Hematopoietic multipotent progenitor cell treated with erythropoietin and hydrocortisone succinate and interleukin-3 and kit ligand, for 17 days (in vitro differentiated cells): Measurements from ENCODE around the gene DYNLT5.
"Not testable (repeated sequence)": the region's sequence is repeated elsewhere in the genome, so short reads cannot be mapped to it uniquely, and the experiment has no call there.

ENCODE experiments used
- DNase-seq: peaks from one replicate; pipeline ENCODE4 v3.0.0-alpha.2; 2015; ENCODE audit warnings: low spot score

Gene DYNLT5, protein sequence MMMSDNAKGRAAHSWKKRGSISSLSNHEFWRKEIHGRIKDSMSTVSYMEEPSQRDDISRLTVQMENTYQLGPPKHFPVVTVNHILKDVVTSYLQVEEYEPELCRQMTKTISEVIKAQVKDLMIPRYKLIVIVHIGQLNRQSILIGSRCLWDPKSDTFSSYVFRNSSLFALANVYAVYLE

DNA sequence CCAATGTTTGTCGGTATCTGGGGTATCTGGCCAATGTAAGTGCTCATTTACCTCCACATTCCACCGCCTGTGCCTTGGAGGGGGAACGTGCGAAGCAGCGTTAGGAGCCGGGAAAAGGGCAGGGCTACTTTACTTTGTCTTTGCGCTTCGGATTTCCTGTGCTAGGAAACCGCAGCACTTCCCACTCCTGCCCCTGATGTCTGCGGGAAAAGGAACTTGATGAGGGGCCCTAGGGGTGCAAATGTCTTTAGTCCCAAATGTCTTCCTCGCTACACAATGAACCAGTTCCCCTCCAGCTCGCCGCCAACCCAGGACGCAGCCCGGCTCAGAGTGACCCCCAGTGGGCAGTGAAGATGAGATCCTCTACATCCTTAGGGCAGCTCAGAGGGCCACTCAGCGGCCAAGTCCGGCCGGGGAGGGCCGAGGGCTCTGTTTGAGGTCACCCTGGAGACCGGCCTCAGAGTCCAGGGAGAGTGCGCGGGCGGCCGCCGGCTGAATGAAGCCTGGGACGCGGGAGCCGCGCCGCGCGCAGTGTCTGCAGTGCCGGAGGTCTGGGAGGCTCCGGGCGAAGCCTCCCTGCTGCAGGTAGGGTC, at the start of gene DYNLT5:
Gene DYNLT5, plus strand, starts transcription at position 460 of the 593 bp plus-strand sequence. CDS start 2,200 bp downstream, outside the sequence.
- DNase-seq = no peak

DNA sequence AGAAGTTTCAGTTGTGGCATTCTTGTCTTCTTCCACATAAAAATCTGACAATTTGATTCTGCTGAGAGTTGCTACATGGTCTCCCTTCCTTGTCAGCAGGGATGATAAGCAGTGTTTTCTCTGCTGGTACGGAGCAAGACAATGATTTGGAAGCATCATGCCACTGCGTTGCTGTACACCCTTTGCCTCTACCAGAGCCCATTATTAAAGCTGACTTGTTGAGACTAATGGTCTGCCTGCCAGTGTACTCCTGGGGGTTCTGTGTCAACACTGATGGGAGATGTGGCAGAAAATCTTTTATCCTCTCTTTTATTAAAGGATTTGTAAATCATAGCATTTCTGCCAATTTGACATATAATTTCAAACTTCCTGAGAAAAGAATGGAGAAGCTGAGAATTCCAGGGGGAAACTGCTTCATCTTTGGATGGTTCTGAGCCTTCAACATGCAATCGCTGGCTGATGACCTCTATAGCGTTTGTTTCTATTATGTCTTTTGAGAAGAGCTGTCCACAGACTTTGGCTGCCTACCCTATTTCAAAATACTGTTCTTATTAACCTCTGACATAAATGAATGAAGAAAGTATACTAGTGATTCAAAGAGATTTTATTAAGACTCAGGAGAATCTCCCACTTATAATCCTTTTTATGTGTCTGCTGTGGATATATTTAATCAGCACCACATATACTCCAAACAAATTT, 47.9 kb upstream of the DYNLT5 start:
- DNase-seq = no peak

DNA sequence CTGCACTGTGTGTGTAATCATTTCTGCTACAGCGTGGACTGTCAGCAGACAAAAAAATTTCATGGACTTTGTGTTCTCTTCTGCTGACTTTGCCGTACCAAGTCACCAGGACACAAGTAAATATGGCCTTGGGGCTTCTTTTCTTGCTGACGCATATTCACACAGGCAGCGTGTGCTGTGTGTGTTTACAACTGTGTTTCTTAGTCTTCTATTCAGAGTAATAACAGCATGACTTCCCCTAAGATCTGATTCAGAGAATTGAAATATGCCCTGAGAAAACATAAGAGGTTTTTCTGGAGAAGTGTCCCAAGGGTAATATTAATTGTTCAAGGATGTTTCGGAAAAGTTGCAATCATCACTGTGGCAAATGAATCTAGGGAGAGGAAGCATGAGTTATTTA, 47.1 kb upstream of the DYNLT5 start:
- DNase-seq = no peak

DNA sequence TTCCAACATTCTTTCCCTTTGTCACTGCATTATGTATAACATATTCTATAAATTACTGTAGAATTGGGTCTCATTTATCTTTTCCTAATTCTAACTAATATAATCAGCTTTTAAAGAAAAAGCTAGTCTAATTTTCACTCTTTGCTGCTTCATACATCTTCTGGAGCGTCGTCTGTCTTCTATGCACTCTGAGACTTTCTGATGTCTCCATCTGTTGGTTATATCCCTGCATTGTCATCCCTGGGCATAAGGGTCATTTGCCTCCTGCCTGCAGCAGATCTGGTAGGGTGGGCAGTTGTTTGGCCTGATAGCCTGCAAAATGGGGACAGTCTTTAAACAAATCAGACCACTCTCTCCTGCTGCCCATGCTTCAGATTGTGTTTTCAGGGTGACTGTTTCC, 40.8 kb upstream of the DYNLT5 start:
- no peak for DNase-seq

DNA sequence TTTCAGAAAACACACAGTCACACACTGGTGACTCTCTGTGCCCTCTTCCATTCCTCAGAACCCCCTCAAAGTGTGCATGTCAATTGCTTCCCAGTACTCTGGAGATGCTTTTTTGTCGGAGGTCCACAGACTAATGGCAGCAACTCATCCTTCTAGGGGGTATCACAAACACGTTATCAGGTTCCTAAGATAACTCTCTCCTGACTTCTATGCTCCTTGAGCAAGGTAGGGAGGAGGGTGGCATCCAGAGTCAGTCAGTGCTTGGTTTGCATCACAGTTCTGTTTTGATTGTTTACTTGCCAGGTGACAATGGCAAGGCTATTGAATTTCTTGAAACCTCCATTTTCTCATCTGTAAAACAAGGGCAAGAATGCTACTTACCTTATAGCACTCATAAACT, 39.4 kb upstream of the DYNLT5 start:
- no peak for DNase-seq

DNA sequence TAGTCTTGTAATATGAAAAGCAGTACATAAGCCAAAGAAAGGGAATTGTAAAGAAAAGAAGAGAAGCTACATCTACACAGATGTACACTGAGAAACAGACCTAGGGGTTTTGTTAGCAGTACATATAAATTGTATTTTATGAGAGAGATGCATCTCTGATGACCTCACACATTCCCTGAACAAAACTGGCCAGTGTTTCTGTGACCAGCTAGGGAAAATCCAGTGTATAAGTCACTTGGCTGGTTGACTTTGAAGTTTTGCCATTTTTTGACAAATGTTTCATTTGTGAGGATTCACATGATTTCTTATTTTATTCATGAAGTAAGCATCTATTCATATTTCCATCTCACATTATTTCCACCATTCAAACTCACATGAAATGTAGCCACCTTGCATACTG, 28.3 kb upstream of the DYNLT5 start:
- DNase-seq = no peak

DNA sequence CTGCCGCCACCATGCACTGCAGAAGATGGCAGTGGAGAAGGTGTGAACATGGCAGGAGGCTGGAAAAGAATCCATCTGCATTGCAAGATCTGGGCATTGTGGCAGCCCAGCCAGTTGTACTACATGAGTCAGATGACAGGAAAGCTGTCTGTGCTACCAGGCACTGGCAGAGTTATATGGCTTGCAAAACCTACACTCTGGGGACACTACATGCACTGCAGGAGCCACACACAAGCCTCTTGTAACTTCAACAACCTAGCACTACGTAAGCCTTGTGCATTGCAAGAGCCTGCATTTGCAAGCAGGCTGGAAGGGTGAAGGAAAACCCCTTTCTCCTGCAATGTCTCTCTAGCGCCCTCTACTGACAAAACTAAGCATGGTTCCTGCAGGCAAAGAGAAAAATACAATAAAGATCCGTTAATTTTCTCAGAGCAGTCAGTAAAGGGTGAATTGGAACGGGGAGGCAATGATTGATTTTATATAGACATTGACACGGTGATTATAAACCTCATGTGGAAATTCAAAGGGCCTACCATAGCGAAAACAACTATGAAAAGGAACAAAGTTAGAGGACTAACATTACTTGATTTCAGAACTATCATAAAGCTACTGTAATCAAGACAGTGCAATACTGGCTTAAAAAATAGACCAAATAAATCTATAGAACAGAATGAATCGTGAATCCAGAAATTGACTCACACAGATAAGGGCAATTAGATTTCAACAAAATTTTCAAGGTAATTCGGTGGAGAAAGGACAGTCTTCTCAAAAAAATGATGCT, 26.2 kb upstream of the DYNLT5 start:
- DNase-seq = peak; percentile 58

DNA sequence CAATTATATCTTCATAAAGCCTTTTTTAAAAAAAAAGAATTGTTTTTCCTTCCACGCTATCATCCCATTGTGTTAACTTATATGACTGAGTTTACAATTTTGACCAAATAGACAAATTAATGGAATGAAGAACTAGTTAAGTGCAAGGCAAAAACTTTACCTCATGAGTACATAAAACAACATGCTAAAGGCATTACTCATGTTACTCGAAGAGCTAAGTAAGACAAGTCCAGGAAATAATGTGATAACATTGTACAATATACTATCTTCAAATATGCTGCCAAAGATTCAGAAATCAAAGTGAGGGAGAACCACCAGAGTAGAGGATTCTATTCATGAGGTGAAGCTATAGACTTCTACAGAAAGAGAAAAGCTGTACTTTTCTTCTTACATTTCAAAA, 24.2 kb upstream of the DYNLT5 start:
- DNase-seq = no peak

DNA sequence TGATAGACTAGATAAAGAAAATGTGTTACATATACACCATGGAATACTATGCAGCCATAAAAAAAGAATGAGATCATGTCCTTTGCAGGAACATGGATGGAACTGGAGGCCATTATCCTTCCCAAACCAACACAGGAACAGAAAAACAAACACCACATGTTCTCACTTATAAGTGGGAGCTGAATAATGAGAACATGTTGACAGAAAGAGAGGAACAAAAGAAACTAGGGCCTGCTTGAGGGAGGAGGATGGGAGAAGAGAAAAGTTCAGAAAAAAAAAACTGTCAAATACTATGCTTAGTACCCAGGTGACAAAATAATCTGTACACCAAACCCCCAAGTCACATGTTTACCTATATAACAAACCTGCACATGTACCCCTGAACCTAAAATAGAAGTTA, 23.5 kb upstream of the DYNLT5 start:
- not testable (repeated sequence) for DNase-seq

DNA sequence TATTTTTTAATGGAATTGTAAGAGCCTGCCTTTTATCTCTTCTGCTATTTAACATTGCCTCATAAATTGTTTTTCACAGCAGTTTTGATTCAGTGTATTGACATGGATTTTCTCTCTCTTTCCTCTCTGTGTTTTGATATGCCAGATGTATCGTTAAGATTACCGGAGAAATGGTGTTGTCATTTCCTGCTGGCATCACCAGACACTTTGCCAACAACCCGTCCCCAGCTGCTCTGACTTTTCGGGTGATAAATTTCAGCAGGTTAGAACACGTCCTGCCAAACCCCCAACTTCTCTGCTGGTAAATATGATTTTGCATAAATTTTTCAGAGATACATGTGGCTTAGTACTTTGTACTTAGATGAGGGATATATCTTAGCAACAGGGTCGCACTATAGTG, 23.1 kb upstream of the DYNLT5 start:
- DNase-seq = no peak

DNA sequence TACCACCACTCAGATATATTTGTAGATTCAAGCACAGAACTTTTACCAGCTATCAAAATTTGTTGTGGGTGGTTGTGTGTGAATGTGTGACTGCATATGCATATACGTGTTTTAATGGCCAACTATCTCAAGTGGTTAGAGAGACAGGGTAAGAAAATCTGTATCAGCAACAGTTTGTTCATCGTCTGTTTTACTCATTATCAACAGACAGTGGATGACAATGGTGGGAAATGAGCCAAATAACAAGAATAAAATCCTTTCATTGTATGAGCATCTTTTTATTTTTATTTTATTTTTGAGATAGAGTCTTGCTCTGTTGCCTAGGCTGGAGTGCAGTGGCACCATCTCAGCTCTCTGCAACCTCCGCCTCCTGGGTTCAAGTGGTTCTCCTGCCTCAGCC, 22.7 kb upstream of the DYNLT5 start:
- DNase-seq = no peak

DNA sequence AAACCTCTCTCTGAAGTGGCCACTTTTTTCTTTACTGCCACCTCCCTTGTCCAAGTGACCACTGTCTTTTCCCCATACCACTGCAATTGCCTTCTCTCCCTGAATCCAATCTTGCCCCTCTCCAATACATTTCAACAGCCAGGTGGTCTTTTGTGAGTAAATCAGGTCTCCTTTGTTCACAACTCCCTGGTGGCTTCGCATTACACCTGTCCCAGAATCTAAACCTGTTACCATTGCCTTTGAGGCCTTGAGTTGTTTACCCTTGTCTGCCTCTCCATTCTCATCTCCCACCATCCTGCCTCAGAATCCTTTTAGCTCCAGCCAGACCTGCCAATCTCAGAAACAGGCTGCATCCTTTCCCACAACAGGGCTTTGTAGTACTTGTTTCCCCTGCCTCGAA, 21.8 kb upstream of the DYNLT5 start:
- no peak for DNase-seq

DNA sequence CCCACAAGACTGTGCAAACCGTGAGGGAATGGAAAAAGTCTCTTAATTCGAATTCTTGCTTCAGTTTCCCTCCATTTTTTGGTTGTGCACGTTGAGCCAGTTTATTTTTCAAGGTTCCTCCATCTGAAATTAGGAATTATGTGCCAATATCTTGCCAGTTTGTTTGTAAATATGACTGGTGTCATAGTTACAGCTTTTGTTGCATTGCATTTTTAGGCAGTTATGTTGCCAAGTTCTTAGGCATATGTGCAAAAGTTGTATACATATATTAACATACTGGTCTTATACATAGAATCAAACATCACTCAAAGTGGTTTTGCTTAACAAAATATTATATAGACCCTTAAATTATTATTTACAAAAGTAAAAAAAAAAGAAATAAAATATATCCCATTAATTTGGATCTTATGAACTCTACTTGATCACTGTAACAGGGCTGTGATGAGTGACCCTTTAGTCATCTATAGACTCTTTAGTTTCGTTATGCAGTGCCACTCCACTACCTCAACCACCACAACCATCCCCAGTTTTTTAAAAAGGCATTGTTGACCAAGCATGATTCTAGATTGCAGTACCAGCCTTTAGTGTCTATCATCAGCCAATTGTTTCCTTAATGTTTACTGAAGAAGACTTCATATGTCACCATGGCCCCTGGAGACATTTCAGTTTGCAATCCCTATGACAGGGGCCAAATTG, 20.9 kb upstream of the DYNLT5 start:
- no peak for DNase-seq

DNA sequence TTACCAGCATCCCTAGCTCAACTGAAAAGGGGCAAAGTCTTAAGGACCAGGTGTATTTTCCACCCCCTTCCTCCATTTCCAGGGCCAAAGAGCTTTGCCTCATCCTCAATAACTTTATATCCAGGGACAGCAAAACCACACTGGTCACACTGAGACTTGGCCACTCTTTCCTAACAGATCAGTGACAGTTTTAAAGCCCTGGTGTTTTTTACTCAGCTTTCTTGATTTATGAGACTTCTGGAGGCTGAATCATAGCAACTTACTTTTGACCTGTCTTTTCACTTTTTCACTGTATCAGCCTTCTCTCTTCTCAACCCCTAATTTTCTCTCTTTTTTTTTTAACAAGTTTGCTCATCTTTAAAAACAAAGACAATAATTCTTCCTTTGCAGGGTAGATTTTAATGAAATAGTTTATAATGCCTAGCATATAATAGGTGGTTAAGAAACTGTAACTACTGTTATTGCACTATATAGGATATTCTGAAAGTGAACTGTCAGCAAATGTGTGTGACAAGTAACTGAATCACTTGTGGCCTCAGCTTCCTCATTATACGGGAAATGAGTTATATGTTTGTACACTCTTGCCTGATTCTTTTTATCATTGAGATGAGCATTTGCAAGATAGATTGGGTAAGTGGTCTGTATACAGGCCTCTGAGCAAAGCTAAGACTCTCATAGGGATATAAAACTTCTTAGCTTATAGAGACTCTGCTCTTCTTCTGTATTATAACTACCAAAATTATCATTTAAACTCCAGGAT, 19.7 kb upstream of the DYNLT5 start:
- DNase-seq = no peak

DNA sequence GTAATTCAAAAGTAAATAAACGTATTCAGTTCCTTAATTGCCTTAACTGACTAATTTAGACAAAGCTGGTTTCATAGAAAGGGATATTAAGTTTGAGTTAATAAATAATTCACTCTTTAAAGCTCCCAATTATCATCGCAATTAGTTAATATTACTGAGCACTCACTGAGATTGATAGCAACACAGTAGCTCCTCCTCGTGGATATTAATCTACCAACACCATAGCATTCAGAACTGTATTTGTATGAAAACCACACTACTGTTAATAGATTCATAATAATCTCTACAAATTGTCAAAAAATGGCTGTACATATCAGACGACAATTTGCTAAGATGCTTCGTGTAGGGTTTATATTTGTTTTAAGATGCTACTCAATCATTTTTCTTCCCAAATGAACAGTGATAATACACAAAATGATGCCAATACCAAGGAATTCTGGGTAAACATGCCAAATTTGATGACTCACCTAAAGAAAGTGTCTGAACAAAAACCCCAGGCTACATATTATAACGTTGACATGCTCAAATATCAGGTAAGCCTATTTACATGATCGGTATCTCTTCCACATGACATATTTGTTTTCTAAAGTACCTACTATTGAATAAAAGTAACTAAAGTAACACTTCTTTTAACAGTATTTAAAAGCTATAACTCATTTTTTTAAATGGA, 18.8 kb upstream of the DYNLT5 start:
- DNase-seq = no peak

DNA sequence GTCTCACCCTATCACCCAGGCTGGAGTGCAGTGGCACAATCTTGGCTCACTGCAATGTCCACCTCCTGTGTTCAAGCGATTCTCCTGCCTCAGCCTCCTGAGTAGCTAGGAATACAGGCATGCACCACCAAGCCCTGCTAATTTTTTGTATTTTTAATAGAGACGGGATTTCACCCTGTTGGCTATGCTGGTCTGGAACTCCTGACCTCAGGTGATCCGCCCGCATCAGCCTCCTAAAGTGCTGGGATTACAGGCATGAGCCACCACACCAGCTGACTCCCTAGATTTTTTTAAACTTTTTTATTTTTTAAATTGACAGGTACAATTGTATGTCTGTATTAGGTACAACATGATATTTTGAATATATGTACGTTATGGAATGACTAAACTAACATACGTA, 17.7 kb upstream of the DYNLT5 start:
- not testable (repeated sequence) for DNase-seq

DNA sequence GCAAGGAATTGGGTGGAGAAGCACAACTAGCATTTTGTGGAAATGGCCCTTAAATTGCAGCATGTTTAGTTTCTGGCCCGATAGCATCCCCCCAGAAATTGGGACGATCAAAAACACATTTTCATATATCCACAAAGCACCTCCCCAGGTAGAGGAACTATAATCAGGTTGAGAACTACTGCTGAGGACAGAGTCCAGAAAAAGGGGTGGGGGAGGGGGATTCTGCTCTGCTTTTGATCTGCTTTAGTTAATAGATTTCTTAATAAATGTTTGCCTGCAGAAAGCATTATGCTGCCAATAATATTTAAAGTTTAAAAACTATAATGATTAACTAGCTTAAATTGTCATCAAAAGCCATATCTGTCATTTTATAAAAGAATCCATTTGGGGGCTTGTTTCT, 14.4 kb upstream of the DYNLT5 start:
- DNase-seq = no peak

DNA sequence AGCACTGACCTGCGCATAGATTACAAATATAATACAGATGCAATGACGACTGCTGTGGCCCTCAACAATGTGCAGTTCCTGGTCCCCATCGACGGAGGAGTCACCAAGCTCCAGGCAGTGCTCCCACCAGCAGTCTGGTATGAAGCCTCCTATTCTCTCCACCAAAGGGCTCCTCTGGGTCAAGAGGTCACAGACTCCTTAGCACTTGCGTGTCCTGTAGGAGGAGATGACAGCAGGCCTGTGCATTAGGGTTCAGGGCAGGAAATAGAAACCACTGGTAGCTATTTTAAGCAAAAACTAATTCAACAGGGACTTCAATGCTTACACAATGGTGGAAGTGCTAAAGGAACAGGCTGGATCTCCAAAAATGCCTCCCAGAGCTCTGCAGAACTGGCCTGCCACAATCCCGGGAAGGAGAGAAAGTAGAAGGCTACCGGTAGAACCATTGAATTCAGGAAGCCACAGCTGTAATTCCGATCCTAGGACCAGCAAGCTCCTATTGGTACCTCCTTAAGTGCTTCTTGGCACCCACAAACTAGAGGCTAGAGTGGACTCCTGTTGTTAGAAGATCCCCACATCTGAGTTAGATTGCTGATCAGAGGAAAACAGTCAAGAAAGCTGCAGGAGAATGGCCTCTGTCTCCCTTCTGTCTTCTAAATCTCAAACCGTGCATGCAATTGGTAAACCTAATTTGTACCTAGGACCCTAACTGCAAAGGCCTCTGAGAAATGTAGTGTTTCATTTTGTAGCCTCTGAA, 12.7 kb upstream of the DYNLT5 start:
- no peak for DNase-seq

DNA sequence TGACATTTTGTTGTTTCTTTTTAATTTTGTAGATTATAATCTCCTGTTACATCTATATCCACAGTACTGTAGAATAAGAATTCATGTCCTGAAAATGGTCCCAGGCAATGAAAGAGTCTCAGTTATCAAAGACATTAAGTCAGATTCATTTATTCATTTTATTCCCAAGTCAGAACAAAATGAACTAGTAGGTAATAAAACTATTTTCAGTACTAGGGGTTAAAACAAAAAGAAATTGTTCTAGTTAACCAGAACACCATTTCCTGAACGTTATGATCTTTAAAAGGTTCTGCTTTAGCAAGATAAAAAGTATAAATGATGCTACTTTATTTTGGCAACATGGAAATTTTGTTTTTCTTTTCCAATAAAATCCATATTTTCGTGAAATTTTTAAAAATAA, 6.8 kb upstream of the DYNLT5 start:
- DNase-seq = no peak

DNA sequence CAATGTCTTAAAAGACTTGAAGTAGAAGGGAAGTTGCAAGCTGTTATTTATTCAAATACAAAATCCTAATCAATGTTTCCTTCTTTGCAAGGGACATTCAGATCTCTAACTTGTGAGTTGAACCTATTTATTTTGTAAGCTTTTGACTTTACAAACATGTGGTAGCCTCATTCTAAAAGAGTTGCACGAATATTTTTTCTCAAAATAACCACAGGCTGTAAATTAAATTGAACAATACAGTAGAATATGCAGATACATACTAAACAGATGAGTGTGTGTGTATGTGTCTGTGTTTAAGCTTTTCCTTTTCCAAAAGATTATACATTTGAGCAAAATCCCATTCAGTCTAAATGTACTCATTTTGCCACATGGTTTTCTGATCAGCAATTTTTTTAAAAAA, 4.8 kb upstream of the DYNLT5 start:
- no peak for DNase-seq
